Right kidney (tissue), 1 donor: Measurements from ENCODE around the gene PARD6G.

Experiments used
- DNase-seq: peaks from one replicate; pipeline ENCODE4 v3.0.0-alpha.2; 2016

The PARD6G gene

DNA sequence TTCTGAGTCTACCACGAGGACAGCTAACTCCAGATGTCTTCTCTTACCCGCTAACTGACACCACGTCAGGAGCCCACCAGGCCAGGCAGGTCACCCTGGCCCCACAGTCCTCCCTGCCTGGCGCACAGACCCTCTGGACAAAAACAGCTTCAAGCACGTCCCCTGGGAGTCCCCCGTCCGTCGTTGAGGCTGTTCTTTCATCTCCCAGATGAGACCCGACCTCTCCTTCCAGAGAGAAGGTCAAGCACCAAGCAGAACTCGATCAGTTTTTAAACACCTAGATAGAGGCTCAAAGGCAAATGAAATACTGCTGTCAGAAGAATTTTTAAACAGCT, 57.8 kb downstream of the PARD6G start:
- DNase-seq, result no peak

DNA sequence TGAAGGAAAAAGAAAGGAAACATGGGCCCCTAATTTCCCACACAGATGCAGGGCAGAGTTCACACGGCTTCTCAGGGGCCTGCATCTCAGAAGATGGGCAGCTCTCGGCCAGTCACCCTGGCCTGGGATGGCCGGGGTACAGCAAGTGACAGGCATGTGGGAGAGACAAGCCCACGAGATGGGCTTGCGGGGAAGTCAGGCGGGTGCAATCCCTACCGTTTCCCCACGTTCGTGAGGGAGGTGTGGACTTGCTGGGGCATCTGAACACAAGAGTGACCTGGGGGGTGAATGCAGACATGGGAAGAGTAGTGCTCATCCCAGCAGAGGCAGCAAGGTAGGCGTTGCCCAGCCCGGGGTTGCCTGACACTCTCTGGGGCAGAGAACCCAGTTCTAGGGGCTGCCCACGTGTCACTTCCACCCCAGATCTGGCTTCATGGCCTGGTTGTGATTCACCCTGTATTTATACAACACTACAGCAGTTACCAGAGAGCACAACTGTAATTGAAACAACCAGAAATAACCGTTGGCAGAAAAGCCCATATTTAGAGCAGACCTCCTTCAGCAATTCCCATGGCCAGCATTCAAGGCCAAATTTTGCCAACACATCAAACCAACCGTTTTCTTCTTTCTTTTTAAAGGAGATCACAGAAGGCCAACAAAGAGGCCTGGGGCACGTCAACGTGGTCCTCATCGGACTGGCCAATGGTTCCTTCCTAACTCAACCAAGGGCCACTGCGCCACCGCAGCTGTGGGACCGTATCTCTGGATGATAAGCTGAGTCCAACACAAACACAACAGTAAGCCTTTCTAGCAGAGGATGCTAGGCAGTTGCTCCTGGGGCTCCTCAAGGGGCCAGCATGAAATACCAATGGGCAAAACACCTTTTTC, 58.4 kb downstream of the PARD6G start:
- no peak for DNase-seq

DNA sequence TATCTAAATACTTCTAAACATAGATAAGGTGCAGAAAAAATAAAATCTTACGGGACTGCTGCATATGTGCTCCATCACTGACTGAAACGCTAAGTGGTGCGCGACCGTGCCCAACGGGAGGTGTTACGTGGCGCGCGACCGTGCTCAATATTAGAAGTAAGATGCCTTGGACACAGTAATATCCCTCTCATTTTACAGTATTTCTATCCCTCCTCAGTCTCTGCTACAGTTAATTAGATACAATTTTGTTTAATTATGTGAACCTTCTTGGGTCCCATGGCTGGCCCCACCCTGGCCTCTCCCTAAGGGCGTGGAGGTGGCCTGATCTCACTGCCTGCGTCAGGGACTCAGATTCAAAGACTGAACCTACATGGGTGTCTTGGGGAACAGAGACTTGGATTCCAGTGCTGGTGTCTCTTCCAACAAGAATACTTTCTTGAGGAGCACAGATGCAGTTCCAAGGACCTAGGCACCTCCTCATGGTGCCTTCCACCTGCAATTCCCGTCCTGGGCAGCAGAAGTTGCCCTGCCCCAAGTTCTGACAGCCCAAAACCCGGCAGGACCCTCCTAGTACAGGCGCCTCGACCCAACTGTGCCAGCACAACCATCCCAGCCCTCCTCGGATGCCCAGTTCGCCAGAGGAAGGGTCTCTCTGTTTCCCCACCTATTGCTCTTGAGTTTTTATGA, 59.2 kb downstream of the PARD6G start:
- DNase-seq, result no peak

DNA sequence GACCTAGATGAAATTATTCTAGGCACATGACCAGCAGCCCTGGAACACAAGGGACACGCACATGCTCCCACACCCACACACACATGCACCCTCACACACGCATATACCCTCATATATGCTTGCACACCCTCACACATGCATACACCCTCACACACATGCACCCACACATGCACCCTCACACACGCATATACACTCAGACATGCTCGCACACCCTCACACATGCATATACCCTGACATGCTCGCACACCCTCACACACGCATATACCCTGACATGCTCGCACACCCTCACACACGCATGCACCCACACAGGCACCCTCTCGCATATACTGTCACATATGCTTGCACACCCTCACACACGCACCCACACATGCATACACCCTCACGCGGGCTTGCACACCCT, 61.8 kb downstream of the PARD6G start:
- DNase-seq, result no peak

- DNase-seq, result no peak
These were observed 63.0 kb downstream of the PARD6G start for GRCh38 chr18:80184243-80184772.

DNA sequence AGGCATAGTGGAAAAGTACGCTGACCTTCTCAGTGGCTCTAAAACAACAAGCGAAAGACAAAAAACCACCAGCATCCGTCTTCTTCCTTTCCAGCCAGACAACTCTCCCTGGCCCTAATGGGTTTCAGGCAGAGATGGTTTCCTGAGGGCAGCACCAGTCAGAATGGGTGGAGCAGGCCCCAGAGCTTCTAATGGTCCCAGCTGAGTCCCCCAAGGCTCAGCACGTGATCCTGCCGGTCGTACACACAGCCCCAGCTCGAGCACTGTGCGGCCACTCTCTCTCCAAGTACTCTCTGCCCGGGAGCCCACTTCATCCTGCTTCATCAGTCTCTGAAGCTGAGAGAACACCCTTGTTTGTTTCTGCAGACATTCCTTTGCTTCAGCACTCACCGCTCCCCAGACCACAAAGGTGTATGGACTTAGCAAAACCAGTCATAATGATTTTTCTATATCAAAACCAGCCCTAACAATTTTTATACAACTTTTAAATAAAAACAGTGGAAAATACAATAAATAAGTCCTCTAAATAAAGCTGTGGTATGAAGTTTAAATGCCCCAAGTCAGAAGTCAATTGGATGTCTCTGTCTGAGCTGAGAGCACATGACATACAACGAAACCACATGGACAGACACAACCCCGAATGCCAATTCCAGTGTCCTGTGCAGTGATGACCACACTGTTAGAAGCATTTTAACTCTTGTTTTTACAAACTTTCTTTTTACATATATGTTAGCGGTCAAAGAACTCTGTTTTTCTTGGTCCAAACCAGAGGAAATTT, 63.9 kb downstream of the PARD6G start:
- DNase-seq, result no peak

- DNase-seq, result no peak
These were observed 64.5 kb downstream of the PARD6G start for GRCh38 chr18:80182855-80183254.

DNA sequence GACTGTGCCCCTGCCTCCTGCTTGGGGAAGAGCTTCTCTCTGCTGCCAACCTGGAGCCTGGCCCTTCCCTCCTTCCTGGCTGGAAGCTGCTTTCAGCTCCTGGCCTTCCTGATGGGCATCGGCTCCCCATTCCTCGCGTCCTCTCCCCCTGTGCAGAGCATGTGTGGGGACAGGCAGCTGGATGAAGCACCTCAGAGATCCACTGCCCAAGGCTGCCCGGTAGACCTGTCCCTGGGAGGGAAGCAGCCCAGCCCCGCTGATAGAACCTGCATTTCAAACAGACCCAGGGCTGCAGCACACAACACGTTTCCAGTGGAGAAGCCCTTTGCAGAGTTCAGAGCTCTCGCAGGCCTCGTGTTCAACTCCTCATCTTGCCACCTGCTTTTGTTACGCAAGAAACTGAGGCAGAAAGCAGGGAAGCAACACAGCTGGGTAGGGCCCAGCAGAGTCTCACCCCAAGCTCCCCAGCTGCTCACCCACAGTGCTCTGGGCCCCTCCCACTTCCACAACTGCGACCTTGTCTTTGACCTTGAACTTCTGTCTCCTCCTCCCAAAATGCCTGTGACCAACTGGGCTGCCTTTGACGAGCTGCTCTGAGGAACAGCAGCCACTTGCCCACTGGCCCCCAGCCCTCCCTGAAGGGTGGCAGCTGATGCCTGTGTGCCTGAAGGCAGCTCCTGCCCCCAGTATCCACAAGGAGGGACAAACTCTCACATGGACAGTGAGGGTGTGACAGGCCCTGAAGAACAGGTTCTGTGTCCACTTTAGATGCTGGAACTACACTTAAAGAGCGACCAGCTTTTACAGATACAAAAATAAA, 65.5 kb downstream of the PARD6G start:
- DNase-seq, result no peak

DNA sequence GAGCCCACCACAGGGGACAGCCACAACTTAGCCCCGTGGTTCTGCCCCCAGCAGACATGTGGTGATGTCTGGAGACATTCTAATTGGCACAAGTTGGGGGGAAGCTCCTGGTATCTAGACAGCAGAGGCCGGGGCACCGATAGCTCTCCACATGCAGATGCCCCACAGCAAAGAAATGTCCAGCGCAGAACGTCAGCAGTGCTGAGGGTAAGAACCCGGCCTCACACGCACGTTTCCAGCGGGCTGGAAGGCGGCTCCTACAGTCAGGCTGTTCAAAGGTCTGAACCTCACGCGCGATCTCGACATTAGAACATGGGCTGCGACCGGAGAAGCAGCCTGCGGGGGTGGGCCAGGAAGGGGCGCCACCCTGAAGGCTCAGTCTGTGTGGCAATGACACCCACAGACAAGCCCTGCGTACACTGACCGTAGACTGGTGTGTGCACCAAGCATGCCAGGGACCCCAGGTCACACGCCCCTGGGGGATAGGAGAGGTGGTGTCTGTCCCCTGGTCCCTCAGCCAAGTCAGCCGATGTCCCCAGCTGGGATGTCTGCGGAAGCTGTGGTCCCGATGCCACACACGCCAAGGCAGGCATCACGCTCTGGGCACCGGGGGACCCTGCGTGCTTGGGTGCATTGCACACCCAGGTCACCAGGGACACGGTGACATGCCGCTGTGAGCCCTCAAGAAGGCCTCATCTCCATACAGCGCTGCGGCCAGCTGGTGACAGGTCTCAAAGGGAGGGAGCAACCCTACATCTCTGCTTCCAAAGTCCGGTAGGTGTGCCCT, 66.3 kb downstream of the PARD6G start:
- no peak for DNase-seq

GRCh38 chr18:80179857-80180558, 67.3 kb downstream of the PARD6G start:
- DNase-seq, result no peak

GRCh38 chr18:80178935-80179818, 68.1 kb downstream of the PARD6G start:
- DNase-seq, result no peak

GRCh38 chr18:80177128-80177527, 70.2 kb downstream of the PARD6G start:
- no peak for DNase-seq

- DNase-seq, result peak; percentile 56
These were observed 70.8 kb downstream of the PARD6G start for GRCh38 chr18:80176334-80177073.

GRCh38 chr18:80175451-80176204, 71.7 kb downstream of the PARD6G start:
- DNase-seq, result no peak

DNA sequence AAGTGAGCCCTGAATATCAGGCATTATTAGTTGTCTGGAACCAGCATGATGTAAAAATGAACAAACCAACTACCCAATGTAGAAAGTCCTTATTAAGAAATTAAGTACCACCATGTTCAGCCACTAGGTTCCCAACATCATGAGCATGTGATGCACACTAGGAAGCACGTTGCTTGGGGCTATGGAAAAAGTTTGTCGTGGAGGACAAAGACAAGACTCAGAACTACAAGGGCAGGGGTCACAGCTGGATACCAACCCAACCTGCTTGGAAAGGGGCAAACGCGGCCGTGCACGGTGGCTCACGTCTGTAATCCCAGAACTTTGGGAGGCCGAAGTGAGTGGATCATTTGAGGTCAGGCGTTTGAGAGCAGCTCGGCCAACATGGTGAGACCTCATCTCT, 74.3 kb downstream of the PARD6G start:
- no peak for DNase-seq

- DNase-seq, result no peak
These were observed 75.3 kb downstream of the PARD6G start for GRCh38 chr18:80172056-80172455.

DNA sequence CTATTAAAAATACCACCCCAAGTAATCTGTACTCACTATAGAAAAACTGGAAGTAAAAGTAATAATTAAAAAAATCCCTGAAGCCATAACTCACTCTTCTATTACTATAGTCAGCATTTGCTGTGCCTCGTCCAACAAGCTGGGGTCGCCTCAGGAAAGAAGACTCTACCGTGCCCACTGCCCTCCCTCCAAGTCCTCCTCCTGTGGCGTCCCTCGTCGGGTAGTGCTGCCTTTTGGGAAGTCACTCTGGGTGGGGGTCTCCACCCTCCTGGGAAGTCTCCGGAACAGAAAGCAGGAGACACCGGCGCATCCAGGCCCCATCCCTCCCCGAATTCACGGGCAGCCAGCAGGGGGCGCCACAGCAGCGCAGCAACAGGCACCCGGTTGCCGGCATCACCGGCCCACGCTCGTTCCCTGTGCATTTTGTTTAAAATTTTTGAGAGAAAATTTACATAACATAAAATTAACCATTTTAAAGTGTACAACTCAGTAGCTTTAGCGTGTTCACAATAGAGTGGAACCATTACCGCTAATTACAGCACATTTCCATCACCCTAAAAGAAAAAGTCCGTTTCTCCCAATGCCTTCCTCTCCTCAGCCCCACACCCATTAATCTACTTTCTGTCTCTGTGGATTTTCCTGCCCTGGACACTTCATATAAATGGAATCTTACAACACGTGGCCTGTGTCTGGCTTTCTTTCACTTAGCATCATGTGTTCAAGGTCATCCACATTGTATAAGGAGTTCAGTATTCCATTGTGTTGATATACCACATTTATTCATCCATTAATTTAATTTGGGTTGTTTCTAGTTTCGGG, 76.1 kb downstream of the PARD6G start:
- peak; percentile 57 for DNase-seq
